Smooth muscle cell of the brain vasculature (primary cell): ENCODE results near the gene CACNG8.
A peak's percentile ranks its signal among the peaks of the same experiment; 100 is the strongest.

Source experiments
- DNase-seq: peaks from one replicate; pipeline ENCODE4 v3.0.0-alpha.2; 2012; ENCODE audit warnings: low read depth, low spot score

Gene CACNG8

GRCh38 chr19:53961523-53962356 is 997 bp upstream of the CACNG8 start:
- no peak for DNase-seq

- no peak for DNase-seq
These were observed 2.4 kb downstream of the CACNG8 start for GRCh38 chr19:53965091-53965490.

- DNase-seq: no peak
These were observed 4.2 kb downstream of the CACNG8 start for GRCh38 chr19:53966931-53967330.

GRCh38 chr19:53969366-53969765 is 6.6 kb downstream of the CACNG8 start:
- DNase-seq: no peak

- DNase-seq: no peak
These were observed 8.9 kb downstream of the CACNG8 start for GRCh38 chr19:53971673-53972072.

GRCh38 chr19:53977429-53977990 is 14.8 kb downstream of the CACNG8 start:
- peak; percentile 41 for DNase-seq

- DNase-seq: no peak
These were observed 15.4 kb downstream of the CACNG8 start for GRCh38 chr19:53977991-53978731.

- no peak for DNase-seq
These were observed 16.5 kb downstream of the CACNG8 start for GRCh38 chr19:53978975-53979801.

- no peak for DNase-seq
These were observed 18.0 kb downstream of the CACNG8 start for GRCh38 chr19:53980539-53981375.

GRCh38 chr19:53981376-53981951 is 18.7 kb downstream of the CACNG8 start:
- no peak for DNase-seq

GRCh38 chr19:53982001-53982451 is 19.3 kb downstream of the CACNG8 start:
- no peak for DNase-seq

GRCh38 chr19:53982611-53983010 is 19.9 kb downstream of the CACNG8 start:
- no peak for DNase-seq

- no peak for DNase-seq
These were observed 20.9 kb downstream of the CACNG8 start for GRCh38 chr19:53983457-53984289.

- DNase-seq: no peak
These were observed 23.1 kb downstream of the CACNG8 start for GRCh38 chr19:53985863-53986262.

GRCh38 chr19:53988981-53989380 is 26.2 kb downstream of the CACNG8 start:
- no peak for DNase-seq

GRCh38 chr19:53989600-53990533 is 27.1 kb downstream of the CACNG8 start:
- no peak for DNase-seq

- DNase-seq: no peak
These were observed 28.7 kb downstream of the CACNG8 start, which contains the start of gene CACNG6 for GRCh38 chr19:53991224-53992113. Gene CACNG6, plus strand, starts transcription at chr19:53991637. Its CDS starts 1,241 bp downstream, at chr19:53992878.
